WTC11 (cell line): ENCODE results near the gene SLC37A3. TPM values are rescaled to one million over a fixed set of nuclear protein-coding genes. Genes with fewer than 3 reads are reported as not detected.

Experiments used
- ATAC-seq: fragments of 200-7000 bp; cut with Tn5 transposase; 2 replicates; pipeline ENCODE4 v1.10.0; 2021; ENCODE audit warnings: mild to moderate bottlenecking, moderate library complexity
- CTCF ChIA-PET: fragments of 300-600 bp; sonication (Branson Sonifier 250); formaldehyde crosslinking; loops from one replicate; lab custom pipeline; 2021; ENCODE audit warnings: antibody characterized with exemption; lab: Charles Lee
- POLR2A ChIA-PET: fragments of 350-600 bp; sonication (Branson Sonifier 250); formaldehyde crosslinking; loops from one replicate; lab custom pipeline; 2021; ENCODE audit warnings: antibody characterized with exemption; lab: Charles Lee
- DNase-seq: peaks from one replicate; pipeline ENCODE4 v3.0.0; 2021; ENCODE audit warnings: low spot score
- H3K27ac Mint-ChIP-seq: 2 replicates; pipeline ENCODE4 v1.8.0; 2021; ENCODE audit warnings: mixed read lengths
- H3K27me3 Mint-ChIP-seq: 2 replicates; pipeline ENCODE4 v1.8.0; 2021; ENCODE audit warnings: low read depth, mild to moderate bottlenecking, moderate library complexity, mixed read lengths
- H3K36me3 Mint-ChIP-seq: 2 replicates; pipeline ENCODE4 v1.8.0; 2021; ENCODE audit warnings: mixed read lengths
- H3K4me1 Mint-ChIP-seq: 2 replicates; pipeline ENCODE4 v1.8.0; 2022; ENCODE audit warnings: mixed read lengths
- H3K4me3 Mint-ChIP-seq: 2 replicates; pipeline ENCODE4 v1.8.0; 2021; ENCODE audit warnings: mild to moderate bottlenecking, moderate library complexity, mixed read lengths
- H3K9me3 Mint-ChIP-seq: 2 replicates; pipeline ENCODE4 v1.8.0; 2021; ENCODE audit warnings: mixed read lengths
- ESRRA ChIP-seq: sonication (generic); formaldehyde crosslinking; IDR thresholded peaks from 2 replicates; pipeline ENCODE4 v1.8.1; 2022; ENCODE audit warnings: mild to moderate bottlenecking, missing genetic modification reagents, borderline replicate concordance
- FOXK1 ChIP-seq: sonication (generic); formaldehyde crosslinking; IDR thresholded peaks from 2 replicates; pipeline ENCODE4 v1.8.0; 2022; ENCODE audit warnings: mild to moderate bottlenecking, moderate library complexity, missing genetic modification reagents
- HMGA2 ChIP-seq: fragments of 250-450 bp; sonication (Bioruptor Pico); IDR thresholded peaks from 2 replicates; pipeline ENCODE4 v1.4.0; 2021; ENCODE audit warnings: mild to moderate bottlenecking, moderate library complexity
- KAT7 ChIP-seq: sonication (generic); formaldehyde crosslinking; IDR thresholded peaks from 2 replicates; pipeline ENCODE4 v1.8.1; 2023; ENCODE audit warnings: missing genetic modification reagents, mild to moderate bottlenecking, borderline replicate concordance
- MXD4 ChIP-seq: fragments of 250-450 bp; sonication (Bioruptor Pico); IDR thresholded peaks from 2 replicates; pipeline ENCODE4 v1.8.0; 2021; ENCODE audit warnings: mild to moderate bottlenecking, moderate library complexity, borderline replicate concordance
- MYBL2 ChIP-seq: sonication (generic); formaldehyde crosslinking; IDR thresholded peaks from 2 replicates; pipeline ENCODE4 v1.8.1; 2023; ENCODE audit warnings: mild to moderate bottlenecking, moderate library complexity, missing genetic modification reagents
- NFYB ChIP-seq: sonication (generic); formaldehyde crosslinking; conservative IDR thresholded peaks from 2 replicates; pipeline ENCODE4 v1.8.0; 2022; ENCODE audit warnings: low read depth, missing genetic modification reagents
- SMAD4 ChIP-seq: sonication (generic); formaldehyde crosslinking; IDR thresholded peaks from 2 replicates; pipeline ENCODE4 v1.8.0; 2022; ENCODE audit warnings: mild to moderate bottlenecking, missing genetic modification reagents
- SOX15 ChIP-seq: fragments of 250-450 bp; sonication (Bioruptor Pico); IDR thresholded peaks from 2 replicates; pipeline ENCODE4 v1.9.0; 2021; ENCODE audit warnings: mild to moderate bottlenecking
- TCF7 ChIP-seq: sonication (generic); formaldehyde crosslinking; IDR thresholded peaks from 2 replicates; pipeline ENCODE4 v1.8.0; 2022; ENCODE audit warnings: mild to moderate bottlenecking, low read depth, missing genetic modification reagents, moderate library complexity
- TP53 ChIP-seq: sonication (generic); formaldehyde crosslinking; IDR thresholded peaks from 2 replicates; pipeline ENCODE4 v1.8.1; 2023; ENCODE audit warnings: mild to moderate bottlenecking, missing genetic modification reagents
- ZBTB21 ChIP-seq: sonication (generic); formaldehyde crosslinking; IDR thresholded peaks from 2 replicates; pipeline ENCODE4 v1.8.1; 2023; ENCODE audit warnings: mild to moderate bottlenecking, missing genetic modification reagents, borderline replicate concordance
- ZNF232 ChIP-seq: sonication (generic); formaldehyde crosslinking; IDR thresholded peaks from 2 replicates; pipeline ENCODE4 v1.8.0; 2022; ENCODE audit warnings: mild to moderate bottlenecking, missing genetic modification reagents
- ZNF317 ChIP-seq: sonication (generic); formaldehyde crosslinking; IDR thresholded peaks from 2 replicates; pipeline ENCODE4 v1.8.1; 2023; ENCODE audit warnings: low read depth, mild to moderate bottlenecking, moderate library complexity, missing genetic modification reagents, borderline replicate concordance
- ZNF396 ChIP-seq: fragments of 250-450 bp; sonication (Bioruptor Pico); IDR thresholded peaks from 2 replicates; pipeline ENCODE4 v1.8.0; 2021; ENCODE audit warnings: mild to moderate bottlenecking, moderate library complexity, borderline replicate concordance
- total RNA-seq: library from RNA; stranded (reverse); gene quantifications from 3 replicates; pipeline ENCODE4 v1.2.3, GENCODE V29; 2021
- TF ChIP-seq, protein P1 (sequence below): fragments of 250-450 bp; sonication (Bioruptor Pico); IDR thresholded peaks from 2 replicates; pipeline ENCODE4 v1.8.0; 2021; ENCODE audit warnings: mild to moderate bottlenecking
- TF ChIP-seq, protein P2 (sequence below): sonication (generic); formaldehyde crosslinking; conservative IDR thresholded peaks from 2 replicates; pipeline ENCODE4 v1.8.1; 2022; ENCODE audit warnings: mild to moderate bottlenecking, missing genetic modification reagents
- TF ChIP-seq, protein P3 (sequence below): sonication (generic); formaldehyde crosslinking; IDR thresholded peaks from 2 replicates; pipeline ENCODE4 v1.8.0; 2023; ENCODE audit warnings: missing genetic modification reagents
- TF ChIP-seq, protein P4 (sequence below): sonication (generic); formaldehyde crosslinking; IDR thresholded peaks from 2 replicates; pipeline ENCODE4 v1.8.1; 2022; ENCODE audit warnings: low read depth, missing genetic modification reagents, borderline replicate concordance
- TF ChIP-seq, protein P5 (sequence below): sonication (generic); formaldehyde crosslinking; IDR thresholded peaks from 2 replicates; pipeline ENCODE4 v1.8.1; 2023; ENCODE audit warnings: mild to moderate bottlenecking, missing genetic modification reagents, moderate library complexity
- TF ChIP-seq, protein P6 (sequence below): fragments of 250-450 bp; sonication (Bioruptor Pico); IDR thresholded peaks from 2 replicates; pipeline ENCODE4 v1.9.0; 2021; ENCODE audit warnings: mild to moderate bottlenecking
- TF ChIP-seq, protein P7 (sequence below): sonication (generic); formaldehyde crosslinking; IDR thresholded peaks from 2 replicates; pipeline ENCODE4 v1.8.0; 2023; ENCODE audit warnings: missing genetic modification reagents, mild to moderate bottlenecking, borderline replicate concordance
- TF ChIP-seq, protein P8 (sequence below): fragments of 250-450 bp; sonication (Bioruptor Pico); IDR thresholded peaks from 2 replicates; pipeline ENCODE4 v1.9.0; 2021; ENCODE audit warnings: mild to moderate bottlenecking
- TF ChIP-seq, protein P9 (sequence below): sonication (generic); formaldehyde crosslinking; IDR thresholded peaks from 2 replicates; pipeline ENCODE4 v1.8.0; 2022; ENCODE audit warnings: mild to moderate bottlenecking, missing genetic modification reagents

The SLC37A3 gene
- total RNA-seq, 1 experiment from 2014 or later, result 54.8 TPM

DNA sequence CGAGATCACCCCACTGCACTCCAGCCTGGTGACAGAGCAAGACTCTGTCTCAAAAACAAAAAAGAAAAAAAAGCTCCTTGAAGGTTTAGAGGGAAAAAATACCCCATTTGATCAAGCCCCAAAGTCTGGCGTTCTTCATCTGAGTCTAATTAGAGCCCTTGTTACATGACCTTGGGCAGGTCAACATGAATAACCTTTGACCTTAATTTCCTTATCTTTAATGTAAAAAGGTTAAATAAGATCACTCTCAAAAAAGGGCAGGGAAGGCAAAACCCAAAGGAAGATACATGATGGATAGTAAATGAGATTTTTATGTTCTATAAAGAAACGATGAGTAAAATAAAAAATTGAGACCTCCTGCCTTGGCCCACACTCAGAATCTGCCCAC is 40.3 kb downstream of the SLC37A3 start:
- peaks cover 51% of the 10 kb centered on the region for H3K36me3 Mint-ChIP-seq
- peaks cover 4% of the 10 kb centered on the region for H3K9me3 Mint-ChIP-seq
- ATAC-seq, result no peak
- TF ChIP-seq NFYB (CRISPR knock-in tag) (no peak), SOX15 (CRISPR knock-in tag) (no peak), ZBTB21 (CRISPR knock-in tag) (no peak), MXD4 (CRISPR knock-in tag) (no peak), ESRRA (CRISPR knock-in tag) (no peak), KAT7 (no peak), SMAD4 (no peak), TCF7 (CRISPR knock-in tag) (no peak)
- TF ChIP-seq, protein P1, sequence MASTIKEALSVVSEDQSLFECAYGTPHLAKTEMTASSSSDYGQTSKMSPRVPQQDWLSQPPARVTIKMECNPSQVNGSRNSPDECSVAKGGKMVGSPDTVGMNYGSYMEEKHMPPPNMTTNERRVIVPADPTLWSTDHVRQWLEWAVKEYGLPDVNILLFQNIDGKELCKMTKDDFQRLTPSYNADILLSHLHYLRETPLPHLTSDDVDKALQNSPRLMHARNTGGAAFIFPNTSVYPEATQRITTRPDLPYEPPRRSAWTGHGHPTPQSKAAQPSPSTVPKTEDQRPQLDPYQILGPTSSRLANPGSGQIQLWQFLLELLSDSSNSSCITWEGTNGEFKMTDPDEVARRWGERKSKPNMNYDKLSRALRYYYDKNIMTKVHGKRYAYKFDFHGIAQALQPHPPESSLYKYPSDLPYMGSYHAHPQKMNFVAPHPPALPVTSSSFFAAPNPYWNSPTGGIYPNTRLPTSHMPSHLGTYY (CRISPR knock-in tag), result no peak
- TF ChIP-seq, protein P2, sequence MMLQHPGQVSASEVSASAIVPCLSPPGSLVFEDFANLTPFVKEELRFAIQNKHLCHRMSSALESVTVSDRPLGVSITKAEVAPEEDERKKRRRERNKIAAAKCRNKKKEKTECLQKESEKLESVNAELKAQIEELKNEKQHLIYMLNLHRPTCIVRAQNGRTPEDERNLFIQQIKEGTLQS (CRISPR knock-in tag), result no peak
- TF ChIP-seq, protein P3, sequence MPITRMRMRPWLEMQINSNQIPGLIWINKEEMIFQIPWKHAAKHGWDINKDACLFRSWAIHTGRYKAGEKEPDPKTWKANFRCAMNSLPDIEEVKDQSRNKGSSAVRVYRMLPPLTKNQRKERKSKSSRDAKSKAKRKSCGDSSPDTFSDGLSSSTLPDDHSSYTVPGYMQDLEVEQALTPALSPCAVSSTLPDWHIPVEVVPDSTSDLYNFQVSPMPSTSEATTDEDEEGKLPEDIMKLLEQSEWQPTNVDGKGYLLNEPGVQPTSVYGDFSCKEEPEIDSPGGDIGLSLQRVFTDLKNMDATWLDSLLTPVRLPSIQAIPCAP (CRISPR knock-in tag), result no peak
- TF ChIP-seq, protein P4, sequence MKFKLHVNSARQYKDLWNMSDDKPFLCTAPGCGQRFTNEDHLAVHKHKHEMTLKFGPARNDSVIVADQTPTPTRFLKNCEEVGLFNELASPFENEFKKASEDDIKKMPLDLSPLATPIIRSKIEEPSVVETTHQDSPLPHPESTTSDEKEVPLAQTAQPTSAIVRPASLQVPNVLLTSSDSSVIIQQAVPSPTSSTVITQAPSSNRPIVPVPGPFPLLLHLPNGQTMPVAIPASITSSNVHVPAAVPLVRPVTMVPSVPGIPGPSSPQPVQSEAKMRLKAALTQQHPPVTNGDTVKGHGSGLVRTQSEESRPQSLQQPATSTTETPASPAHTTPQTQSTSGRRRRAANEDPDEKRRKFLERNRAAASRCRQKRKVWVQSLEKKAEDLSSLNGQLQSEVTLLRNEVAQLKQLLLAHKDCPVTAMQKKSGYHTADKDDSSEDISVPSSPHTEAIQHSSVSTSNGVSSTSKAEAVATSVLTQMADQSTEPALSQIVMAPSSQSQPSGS, result no peak
- TF ChIP-seq, protein P5, sequence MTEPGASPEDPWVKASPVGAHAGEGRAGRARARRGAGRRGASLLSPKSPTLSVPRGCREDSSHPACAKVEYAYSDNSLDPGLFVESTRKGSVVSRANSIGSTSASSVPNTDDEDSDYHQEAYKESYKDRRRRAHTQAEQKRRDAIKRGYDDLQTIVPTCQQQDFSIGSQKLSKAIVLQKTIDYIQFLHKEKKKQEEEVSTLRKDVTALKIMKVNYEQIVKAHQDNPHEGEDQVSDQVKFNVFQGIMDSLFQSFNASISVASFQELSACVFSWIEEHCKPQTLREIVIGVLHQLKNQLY (CRISPR knock-in tag), result no peak
- TF ChIP-seq, protein P6, sequence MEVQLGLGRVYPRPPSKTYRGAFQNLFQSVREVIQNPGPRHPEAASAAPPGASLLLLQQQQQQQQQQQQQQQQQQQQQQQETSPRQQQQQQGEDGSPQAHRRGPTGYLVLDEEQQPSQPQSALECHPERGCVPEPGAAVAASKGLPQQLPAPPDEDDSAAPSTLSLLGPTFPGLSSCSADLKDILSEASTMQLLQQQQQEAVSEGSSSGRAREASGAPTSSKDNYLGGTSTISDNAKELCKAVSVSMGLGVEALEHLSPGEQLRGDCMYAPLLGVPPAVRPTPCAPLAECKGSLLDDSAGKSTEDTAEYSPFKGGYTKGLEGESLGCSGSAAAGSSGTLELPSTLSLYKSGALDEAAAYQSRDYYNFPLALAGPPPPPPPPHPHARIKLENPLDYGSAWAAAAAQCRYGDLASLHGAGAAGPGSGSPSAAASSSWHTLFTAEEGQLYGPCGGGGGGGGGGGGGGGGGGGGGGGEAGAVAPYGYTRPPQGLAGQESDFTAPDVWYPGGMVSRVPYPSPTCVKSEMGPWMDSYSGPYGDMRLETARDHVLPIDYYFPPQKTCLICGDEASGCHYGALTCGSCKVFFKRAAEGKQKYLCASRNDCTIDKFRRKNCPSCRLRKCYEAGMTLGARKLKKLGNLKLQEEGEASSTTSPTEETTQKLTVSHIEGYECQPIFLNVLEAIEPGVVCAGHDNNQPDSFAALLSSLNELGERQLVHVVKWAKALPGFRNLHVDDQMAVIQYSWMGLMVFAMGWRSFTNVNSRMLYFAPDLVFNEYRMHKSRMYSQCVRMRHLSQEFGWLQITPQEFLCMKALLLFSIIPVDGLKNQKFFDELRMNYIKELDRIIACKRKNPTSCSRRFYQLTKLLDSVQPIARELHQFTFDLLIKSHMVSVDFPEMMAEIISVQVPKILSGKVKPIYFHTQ, result no peak
- TF ChIP-seq, all 79 proteins: peak for 0
- ChIA-PET CTCF (interaction anchor here (0.6 kb wide), 1 partner anchor 295 kb away, joined by 3 read pairs; no protein-coding TSS in a partner anchor), POLR2A (no interaction called here)
- no peak for DNase-seq
- Mint-ChIP-seq H3K4me3 (no peak overlapping the region), H3K27ac (peak overlapping the region; percentile 9; the same call in 1 of the 2 replicates), H3K4me1 (no peaks in the 10 kb centered on the region), H3K27me3 (no peaks in the 10 kb centered on the region)

DNA sequence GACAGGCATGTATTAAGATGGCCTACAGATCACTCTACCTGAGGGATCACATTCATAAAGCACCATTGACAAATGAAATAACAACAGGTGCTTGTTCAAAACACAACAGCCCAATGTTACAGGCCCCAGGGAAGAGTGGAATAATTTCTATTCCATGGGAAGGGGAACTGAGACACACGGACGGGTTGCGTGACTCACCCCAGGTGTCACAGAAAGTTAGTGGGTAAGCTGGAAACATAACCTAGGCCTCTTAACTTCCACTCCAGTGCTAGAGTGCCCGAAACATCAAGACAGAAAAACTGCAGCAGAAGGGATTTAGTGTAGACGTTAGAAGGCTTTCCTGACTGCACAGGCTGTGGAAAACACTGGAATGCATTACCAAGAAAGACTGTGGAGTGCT is 48.3 kb downstream of the SLC37A3 start:
- H3K9me3 Mint-ChIP-seq, result no peaks in the 10 kb centered on the region
- H3K4me1 Mint-ChIP-seq, result no peaks in the 10 kb centered on the region
- H3K27me3 Mint-ChIP-seq, result no peaks in the 10 kb centered on the region
- ChIA-PET POLR2A (no interaction called here), CTCF (no interaction called here)
- H3K4me3 Mint-ChIP-seq, result no peak overlapping the region
- H3K27ac Mint-ChIP-seq, result peak overlapping the region; percentile 65
- H3K36me3 Mint-ChIP-seq, result peaks cover 62% of the 10 kb centered on the region
- no peak for ATAC-seq
- DNase-seq, result no peak
- TF ChIP-seq ZNF232 (CRISPR knock-in tag) (no peak), TP53 (no peak), FOXK1 (CRISPR knock-in tag) (no peak), MYBL2 (CRISPR knock-in tag) (no peak), HMGA2 (CRISPR knock-in tag) (no peak), ZNF317 (no peak), ZNF396 (no peak)
- TF ChIP-seq, protein P7, sequence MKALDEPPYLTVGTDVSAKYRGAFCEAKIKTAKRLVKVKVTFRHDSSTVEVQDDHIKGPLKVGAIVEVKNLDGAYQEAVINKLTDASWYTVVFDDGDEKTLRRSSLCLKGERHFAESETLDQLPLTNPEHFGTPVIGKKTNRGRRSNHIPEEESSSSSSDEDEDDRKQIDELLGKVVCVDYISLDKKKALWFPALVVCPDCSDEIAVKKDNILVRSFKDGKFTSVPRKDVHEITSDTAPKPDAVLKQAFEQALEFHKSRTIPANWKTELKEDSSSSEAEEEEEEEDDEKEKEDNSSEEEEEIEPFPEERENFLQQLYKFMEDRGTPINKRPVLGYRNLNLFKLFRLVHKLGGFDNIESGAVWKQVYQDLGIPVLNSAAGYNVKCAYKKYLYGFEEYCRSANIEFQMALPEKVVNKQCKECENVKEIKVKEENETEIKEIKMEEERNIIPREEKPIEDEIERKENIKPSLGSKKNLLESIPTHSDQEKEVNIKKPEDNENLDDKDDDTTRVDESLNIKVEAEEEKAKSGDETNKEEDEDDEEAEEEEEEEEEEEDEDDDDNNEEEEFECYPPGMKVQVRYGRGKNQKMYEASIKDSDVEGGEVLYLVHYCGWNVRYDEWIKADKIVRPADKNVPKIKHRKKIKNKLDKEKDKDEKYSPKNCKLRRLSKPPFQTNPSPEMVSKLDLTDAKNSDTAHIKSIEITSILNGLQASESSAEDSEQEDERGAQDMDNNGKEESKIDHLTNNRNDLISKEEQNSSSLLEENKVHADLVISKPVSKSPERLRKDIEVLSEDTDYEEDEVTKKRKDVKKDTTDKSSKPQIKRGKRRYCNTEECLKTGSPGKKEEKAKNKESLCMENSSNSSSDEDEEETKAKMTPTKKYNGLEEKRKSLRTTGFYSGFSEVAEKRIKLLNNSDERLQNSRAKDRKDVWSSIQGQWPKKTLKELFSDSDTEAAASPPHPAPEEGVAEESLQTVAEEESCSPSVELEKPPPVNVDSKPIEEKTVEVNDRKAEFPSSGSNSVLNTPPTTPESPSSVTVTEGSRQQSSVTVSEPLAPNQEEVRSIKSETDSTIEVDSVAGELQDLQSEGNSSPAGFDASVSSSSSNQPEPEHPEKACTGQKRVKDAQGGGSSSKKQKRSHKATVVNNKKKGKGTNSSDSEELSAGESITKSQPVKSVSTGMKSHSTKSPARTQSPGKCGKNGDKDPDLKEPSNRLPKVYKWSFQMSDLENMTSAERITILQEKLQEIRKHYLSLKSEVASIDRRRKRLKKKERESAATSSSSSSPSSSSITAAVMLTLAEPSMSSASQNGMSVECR (CRISPR knock-in tag), result no peak
- TF ChIP-seq, protein P8, sequence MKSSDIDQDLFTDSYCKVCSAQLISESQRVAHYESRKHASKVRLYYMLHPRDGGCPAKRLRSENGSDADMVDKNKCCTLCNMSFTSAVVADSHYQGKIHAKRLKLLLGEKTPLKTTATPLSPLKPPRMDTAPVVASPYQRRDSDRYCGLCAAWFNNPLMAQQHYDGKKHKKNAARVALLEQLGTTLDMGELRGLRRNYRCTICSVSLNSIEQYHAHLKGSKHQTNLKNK (CRISPR knock-in tag), result no peak
- TF ChIP-seq, protein P9, sequence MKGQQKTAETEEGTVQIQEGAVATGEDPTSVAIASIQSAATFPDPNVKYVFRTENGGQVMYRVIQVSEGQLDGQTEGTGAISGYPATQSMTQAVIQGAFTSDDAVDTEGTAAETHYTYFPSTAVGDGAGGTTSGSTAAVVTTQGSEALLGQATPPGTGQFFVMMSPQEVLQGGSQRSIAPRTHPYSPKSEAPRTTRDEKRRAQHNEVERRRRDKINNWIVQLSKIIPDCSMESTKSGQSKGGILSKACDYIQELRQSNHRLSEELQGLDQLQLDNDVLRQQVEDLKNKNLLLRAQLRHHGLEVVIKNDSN (CRISPR knock-in tag), result no peak
